Fibroblast of peridontal ligament (primary cell): Measurements from ENCODE around the gene CC2D1A.

Experiments
- DNase-seq: peaks from one replicate; pipeline ENCODE4 v3.0.0-alpha.2; 2010; ENCODE audit errors: extremely low read depth

The CC2D1A gene

GRCh38 chr19:13937479-13938300 lies 31.7 kb downstream of the CC2D1A start:
- DNase-seq, result peak; percentile 15

- DNase-seq, result peak; percentile 82
These were observed 32.5 kb downstream of the CC2D1A start, which contains the start of gene PODNL1 for GRCh38 chr19:13938301-13939064. PODNL1 (minus strand) TSS chr19:13938417; CDS start chr19:13938181, 236 bp downstream.

GRCh38 chr19:13942023-13942684 lies 36.2 kb downstream of the CC2D1A start:
- no peak for DNase-seq

GRCh38 chr19:13946414-13946813 lies 40.4 kb downstream of the CC2D1A start:
- DNase-seq, result no peak

GRCh38 chr19:13951043-13951442 lies 45.0 kb downstream of the CC2D1A start:
- DNase-seq, result no peak

- DNase-seq, result no peak
These were observed 45.8 kb downstream of the CC2D1A start for GRCh38 chr19:13951799-13952153.

- DNase-seq, result peak; percentile 99
These were observed 46.3 kb downstream of the CC2D1A start, which contains the start of gene DCAF15 for GRCh38 chr19:13952154-13952930. DCAF15 (plus strand) TSS chr19:13952509; CDS start chr19:13952513, 4 bp downstream.

- DNase-seq, result peak; percentile 64
These were observed 47.0 kb downstream of the CC2D1A start for GRCh38 chr19:13952931-13953531.

- DNase-seq, result no peak
These were observed 48.2 kb downstream of the CC2D1A start for GRCh38 chr19:13954185-13954584.

GRCh38 chr19:13955662-13956364 lies 49.8 kb downstream of the CC2D1A start:
- no peak for DNase-seq

- DNase-seq, result no peak
These were observed 50.4 kb downstream of the CC2D1A start for GRCh38 chr19:13956365-13956744.

GRCh38 chr19:13957051-13957450 lies 51.0 kb downstream of the CC2D1A start:
- DNase-seq, result no peak

- no peak for DNase-seq
These were observed 52.0 kb downstream of the CC2D1A start for GRCh38 chr19:13958043-13958442.

- DNase-seq, result no peak
These were observed 53.4 kb downstream of the CC2D1A start for GRCh38 chr19:13959141-13959961.

- DNase-seq, result no peak
These were observed 54.2 kb downstream of the CC2D1A start for GRCh38 chr19:13959962-13960862.

- no peak for DNase-seq
These were observed 55.1 kb downstream of the CC2D1A start for GRCh38 chr19:13960863-13961784.
